Measurements from ENCODE around the gene PPFIA4.

PPFIA4 gene

DNA sequence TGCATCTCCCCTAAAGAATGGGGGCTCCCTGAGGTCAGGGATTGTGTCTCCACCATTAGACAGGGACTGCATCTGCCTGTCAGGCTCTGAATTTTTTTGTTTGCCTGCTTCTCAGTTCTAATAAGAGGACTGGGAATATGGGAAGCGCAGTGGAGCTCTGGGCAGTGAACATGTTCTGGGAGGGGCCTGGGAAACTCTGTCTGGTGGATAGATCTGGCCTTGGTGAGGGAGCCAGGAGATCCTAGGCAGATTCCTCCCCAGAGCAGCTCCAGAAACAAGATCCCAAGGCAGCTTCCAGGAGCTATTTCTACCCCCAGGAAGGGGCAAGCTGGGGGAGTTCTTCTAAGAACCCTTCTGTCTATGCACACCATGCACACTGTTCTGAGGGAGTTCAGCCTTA, 72.2 kb downstream of the PPFIA4 start:
- DNase-seq, result no peak

DNA sequence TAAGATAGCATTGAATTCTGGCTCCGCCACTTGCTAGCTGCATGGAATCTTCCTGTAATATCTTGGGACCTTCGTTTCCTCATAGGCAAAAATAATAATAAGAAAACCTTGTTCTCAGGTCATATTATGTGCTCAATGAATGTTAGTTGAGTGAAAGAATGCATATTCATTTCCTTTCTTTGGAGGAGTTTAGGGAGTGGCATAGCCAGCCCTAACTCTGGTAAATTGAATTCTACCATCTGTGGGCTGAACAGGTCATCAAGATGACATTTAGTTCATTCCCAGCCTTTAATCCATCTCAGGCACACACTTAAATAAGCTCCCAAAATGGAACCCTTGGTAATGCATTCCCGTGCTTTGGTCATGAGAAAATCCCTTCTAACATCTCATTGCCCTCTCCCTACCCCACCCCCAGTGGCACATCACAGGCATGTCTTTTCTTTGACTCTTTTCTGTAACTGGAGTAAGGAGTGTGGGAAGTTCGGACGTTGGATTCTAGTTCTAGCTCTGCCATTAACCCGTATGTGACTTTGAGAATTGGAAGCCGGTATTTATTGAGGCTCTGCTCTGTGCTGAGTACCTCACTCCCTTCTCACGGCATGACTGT, 72.7 kb downstream of the PPFIA4 start:
- DNase-seq, result no peak

DNA sequence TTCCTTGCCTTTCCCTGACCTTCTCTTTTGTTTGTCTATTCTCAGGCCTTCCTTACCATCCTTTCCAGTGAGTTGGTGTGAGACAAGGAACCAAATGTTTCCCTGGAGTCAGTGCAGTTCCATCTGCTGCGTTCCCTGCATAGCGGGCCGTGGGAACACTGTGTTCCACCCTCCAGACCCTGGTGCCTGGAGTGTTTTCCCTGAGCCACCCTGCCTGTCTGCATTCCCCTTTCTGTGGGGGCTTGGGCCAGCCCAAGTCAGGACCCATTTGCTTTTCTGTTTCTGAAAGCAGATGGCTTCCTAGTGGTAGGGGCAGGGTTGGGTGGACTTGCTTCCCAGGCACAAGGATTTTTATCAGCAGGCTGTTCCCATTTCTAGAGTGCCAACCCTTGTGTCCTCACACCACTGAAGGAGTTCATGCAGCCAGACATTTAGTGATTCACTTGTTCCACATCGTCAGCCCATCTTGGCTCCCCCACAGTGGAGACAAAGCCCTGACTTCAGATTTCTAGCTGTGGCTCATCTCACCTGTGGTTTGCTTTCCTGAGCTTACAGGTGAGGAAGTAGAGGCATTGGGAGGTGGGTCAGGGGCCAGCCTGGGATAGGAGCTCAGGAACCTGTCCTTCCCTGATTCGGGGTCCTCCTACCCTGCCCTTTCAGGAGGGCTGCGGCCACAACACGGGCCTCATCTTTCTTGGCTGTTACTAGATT, 73.7 kb downstream of the PPFIA4 start:
- DNase-seq, result no peak

DNA sequence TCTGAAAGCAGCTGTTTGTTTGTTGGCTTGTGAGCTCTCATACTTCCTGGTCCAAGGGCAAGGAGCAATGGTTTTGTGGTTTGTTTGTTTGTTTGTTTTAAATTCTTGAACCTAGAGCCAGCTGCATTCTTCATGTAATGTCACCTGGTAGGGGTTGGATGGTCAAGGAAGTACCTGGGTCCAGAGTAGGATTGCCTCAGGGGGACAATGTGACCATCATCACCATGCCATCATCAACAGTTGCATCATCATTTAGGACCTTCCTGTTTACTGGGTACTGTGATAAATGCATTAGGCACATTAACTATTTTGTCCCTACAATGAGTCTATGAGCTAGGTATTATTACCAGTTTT, 74.2 kb downstream of the PPFIA4 start:
- DNase-seq, result no peak

DNA sequence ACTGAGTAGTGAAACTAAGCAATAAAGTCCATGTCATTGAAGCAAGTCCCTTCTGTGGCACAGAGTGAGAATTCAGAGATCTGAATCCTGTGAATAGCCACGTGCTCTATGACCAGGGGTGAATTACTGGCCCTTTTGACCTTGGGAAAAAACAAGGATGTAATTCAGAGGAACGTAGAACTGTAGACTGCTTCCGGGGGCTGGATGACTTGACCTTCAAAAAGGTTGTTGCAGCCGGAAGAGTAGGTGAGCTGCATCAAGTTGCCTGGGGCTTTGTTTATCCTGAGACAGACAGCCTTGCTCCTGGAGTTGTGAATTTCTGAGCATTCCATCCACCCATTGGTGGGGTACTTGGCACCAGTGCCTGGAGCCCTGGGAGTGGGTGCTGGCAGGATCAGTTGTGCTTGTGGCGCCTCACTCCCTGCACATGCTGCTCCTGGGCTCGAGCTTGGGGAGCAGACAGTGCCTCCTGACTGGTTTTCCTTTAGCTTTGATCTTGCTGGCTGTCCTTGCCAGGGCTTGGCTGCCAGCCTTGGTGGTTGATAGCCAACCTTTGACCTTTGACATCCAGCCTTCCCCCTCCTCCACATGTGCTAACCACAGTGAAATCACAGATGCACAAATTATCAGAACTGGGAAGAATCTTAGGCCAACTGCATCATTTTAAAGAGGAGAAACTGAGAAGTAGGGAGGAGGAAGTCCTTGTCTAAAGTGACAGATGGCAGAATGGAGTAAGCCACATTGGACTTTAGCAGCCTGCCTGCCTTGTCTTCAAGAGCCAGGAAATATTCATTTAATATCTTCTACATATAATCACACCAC, 75.7 kb downstream of the PPFIA4 start:
- DNase-seq, result no peak

DNA sequence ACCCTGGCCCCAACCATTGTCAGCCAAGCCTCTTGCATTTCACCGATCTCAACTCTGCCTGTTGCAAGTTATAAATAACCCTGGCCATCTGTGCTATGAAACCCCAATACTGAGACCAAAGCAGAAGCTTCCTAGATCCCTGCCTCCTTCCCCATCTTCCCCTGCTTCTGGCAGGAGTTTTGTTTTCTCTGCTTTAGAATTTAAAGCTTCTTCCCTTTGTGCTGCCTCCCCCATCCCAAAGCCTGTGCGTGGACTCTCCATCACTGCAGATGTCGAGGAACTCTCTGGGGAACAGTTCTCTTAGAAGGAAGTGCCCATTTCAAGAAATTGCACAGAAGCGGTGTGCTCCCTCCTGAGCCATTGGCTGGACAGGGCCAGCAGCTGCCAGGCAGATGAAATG, 76.9 kb downstream of the PPFIA4 start:
- DNase-seq, result no peak

DNA sequence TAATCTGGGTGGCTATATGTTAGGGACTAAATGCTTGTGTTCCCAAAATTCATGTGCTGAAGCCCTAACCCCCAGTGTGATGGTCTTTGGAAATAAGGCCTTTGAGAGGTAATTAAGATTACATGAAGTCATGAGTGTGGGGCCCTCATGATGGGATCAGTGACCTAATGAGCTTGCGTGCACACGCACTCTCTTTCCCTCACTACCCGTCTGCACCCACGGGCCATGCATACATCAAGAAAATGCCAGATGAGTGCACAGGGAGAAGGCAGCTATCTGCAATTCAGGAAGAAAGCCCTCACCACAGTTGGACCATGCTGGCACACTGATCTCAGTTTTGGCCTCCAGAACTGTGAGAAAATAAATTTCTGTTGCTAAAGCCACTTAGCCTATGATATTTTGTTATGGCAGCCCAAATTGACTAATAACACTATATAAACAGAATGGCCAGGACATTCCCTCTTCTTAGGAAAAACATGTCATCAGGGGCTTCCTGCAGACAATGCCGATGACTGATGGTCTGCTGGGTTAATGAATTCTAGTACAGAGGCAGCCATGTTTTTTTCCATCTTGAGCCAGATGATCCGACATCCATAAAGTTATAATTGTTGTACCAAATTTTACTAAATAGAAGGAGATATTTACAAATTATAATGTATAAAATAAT, 77.7 kb downstream of the PPFIA4 start:
- no peak for DNase-seq

DNA sequence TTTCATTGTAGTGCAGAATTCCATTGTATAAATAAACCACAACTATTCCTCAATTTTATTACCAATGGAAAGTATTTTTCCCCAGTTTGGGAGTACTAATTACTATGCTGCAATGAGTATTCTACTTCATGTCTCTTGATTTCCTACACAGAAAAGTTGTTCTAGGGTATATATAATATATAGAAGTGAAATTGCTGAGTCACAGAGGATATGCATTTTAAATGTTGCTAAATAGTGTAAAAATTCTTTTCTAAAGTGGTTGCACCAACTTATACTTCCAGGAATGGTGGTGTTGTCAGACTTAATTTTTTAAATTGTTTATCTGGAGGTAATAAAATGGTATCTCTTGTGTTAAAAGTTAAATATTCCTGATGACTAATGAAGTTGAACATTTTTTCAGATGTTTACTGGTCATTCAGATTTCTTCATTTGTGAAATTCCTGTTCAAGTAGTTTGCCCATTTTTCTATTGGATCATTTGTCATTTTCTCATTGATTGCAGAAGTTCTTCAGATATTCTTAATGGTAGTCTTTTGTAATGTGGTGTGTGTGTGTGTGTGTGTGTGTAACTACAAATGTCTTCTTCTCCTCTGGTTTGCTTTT, 78.6 kb downstream of the PPFIA4 start:
- DNase-seq, result no peak

DNA sequence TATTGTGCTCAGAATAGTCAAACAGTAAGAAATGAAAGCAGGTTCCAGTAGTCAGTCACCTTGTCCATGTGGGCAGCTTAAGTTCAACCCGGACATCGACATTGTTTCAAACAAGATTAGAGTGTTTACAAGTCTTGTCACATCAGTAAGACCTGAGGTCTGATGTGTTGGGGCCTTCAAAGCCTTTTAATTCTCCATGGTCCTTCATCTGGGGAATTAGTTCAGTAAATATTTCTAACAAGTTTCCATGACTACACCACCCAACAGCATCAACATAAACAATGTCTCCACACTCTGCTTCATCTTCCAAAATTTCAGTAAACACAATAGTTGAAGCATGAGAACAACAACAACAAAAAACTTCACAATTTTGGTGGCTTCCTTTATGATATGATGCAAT, 86.2 kb downstream of the PPFIA4 start:
- no peak for DNase-seq

DNA sequence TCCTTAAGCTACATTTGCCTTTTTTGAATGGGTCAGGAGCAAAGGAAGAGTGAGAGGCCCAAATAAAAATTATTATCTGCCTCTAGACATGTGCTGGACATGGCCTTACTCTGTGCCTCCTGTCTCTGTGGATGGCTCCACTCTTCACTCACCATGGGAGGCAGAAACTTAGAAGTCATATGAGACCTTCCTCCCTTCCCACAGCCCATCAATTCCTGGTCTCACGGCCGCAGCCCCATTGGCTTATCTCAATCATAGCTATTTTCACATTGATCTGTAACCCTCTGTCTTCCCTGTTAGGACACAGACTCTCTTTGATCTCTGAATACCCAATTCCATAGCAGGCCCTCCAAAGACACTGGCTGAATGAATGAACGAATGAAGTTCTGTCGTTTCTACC, 87.0 kb downstream of the PPFIA4 start:
- no peak for DNase-seq

DNA sequence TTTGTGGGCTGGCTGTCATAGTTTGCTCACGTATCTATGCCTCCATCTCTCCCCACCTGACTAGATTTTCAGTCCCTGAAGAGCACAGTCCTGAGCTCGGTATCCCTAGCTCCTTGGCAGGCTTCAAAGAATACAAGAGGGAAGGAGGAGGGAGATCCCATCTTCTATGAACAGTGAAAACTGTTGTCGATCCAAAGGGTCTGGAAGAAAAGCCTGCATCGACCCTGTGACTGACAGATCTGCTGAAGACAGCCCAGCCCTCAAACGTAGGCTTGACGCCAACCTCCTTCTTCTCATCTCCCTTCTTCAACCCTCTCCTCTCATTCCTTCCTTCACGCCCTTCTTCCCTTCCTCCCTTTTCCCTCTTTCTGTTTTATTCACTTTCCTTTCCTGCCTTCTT, 87.9 kb downstream of the PPFIA4 start:
- no peak for DNase-seq

DNA sequence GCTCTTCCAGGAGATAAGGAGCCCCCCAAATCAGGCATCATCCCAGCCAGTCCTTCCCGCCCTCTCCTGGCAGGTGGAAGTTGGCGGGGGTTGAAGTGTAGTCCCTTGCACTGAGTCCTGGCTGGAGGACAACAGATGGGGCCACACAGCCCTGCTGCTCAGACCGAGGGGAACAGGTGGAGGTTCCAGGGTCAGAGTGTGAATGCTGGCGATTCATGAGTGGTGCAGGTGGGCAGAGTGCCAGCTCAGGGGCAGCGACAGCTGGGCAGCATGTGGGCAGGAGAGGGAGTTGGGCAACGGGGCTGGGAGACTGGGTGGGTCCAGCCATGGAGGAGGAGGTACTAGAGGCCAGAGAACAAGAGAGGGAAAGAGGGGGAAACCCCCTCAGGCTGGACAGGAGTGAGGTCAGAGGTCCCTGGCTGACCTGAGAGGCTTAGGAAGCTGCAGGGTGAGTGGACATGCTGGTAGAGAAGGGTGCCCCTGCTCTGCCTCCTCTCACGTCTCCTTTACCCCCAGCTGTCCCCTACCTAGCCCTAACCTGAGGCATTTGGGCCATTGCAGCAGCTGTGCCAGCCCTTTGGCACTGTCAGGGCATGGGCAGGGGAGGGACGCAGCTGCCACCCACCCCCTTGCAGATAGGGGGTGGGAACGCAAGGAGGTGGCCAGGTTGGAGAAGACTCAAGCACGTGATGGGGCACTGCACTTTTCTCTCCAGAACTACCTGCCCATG, 90.0 kb downstream of the PPFIA4 start:
- DNase-seq, result no peak

DNA sequence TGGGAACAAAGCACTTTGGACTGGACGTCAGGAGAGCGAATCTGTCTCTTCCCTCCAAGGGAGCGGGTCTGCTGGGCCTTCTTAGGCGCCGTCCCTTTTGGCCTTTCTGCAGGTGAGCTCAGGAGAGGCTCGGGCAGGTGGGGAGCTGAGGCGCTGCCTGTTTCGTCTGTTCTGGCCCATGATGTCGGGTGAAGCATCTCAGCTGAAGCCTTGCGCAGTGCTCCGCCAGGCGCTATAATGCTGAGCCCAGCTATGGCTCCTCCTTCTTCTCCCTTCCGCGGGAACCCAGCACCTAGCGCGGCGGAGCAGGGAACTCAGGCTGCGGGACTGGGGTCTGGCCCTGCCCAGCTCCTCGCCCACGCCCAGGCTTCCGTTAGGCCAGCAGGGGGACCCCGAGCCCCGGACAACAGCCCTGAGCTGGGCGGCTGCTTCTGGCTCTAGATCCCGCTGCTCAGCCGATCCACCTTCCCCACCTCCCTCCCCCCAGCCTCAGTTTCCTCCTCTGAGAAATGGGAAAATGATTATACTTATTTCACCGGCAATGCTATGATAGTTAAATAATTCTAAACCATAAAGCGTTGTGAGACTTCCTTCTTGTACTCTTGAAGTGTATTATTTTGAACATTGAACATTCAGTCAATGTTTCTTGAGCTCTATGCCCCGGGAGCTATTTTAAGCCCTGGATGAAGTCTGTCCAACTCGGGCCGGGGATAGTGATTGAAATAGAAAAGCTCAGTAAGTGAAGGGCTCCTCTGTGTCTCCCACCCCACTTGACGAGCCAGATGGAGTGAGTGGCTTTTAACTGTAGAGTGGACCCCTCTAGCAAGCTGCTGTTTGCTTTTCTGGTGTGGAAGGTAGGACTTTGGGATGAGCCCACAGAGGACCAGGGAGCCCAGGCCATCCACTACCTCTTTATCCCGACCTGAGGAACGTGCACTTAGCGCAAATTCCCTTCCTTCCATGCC, 91.6 kb downstream of the PPFIA4 start:
- peak in 41 of 56 donors; percentile 25 to 85 (median 52) for DNase-seq

DNA sequence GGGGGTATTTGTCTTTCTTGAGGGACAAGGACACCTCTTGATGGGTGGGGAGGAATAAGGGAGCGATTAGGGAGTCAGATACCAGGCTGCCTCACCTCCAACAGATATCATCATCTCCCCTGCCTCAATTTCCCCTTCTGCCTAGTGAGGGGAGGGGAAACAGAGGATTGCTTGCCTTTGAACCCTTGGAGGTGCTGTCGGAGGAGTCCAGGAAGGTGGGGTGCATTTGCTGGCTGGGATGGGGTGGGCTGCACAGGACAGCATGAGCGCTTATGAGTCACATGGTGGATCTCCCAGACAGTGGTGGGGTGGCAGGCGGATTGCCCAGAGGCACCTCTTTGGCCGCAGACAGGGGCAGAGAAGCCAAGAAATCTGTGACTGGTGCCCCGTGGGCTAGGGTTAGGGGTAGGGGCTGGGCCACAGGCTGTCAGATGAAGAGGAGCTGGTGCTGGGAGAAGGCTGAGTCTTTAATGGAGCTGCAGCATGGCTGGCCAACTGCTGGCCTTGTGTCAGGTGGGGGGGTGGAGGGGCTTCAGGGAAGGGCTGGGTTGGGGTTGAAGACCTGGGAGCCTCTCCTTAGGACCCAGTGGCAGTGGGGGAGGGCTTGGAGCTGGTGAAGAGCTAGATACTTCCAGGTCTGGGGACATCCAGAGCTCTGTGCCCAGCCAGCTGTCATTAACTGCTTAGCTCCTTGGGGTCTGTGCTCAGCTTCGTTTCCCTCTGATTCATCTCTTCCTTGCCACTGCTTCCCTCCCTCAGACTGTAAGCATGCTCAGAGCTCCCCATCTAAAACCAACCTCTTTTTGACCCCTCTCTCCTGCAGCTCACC, 94.2 kb downstream of the PPFIA4 start:
- no peak for DNase-seq

DNA sequence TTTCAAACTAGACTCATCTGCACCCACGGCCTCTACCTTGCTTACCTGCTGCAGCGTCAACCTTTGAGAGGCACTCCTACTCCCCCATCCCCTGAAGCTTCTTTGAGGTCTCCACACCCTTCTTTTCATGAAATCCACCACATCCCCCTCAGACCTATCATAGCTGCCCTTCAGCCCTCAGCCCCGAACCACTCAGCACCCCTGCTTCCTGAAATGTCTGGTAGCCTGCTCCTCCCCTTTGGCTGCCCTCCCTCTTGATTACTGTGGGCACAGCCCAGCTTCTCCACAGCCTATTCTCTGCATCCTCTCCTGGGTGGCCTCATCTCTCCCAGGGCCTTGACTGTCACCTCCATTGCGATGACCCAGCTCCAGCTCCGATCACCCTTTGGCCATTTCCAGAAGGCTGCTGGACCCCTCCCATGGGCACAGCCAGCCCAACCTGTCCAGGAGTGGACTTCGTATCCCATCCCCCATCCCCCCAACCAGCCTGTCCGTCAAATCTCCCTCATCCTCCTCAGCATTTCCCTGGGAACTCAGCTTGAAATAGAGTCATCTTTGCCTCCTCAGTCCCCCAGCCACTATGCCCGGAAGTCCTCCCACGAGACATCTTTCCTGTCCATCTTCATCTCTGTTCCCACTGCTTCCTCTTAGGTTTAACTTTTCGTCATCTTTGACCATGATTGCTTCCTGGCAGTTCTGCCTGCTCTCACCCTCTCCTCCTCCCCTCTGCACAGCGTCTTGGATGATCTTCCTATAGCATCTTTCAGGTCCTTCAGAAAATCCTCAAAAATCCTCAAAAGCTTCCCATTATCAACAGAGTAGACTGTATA, 95.1 kb downstream of the PPFIA4 start:
- DNase-seq, result no peak

DNA sequence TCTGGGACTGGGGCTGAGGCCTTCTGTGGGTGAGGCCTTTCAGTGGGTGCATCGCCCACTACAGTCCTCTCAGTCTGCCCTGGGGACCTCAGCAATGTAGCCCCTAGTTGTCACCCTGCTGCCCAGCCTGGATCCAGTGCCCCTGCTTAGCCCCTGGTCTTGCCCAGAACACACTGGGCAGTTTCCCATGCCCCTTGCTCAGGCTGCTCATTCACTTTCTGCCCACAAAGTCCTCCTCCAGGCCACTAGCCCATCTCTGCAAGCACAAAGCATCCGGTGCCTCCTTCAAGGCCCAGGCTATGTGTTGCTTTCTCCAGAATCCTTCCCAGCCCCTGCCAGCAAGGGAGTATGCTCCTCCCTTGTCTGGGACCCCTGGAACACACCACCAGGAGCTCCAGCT, 95.9 kb downstream of the PPFIA4 start:
- DNase-seq, result no peak

DNA sequence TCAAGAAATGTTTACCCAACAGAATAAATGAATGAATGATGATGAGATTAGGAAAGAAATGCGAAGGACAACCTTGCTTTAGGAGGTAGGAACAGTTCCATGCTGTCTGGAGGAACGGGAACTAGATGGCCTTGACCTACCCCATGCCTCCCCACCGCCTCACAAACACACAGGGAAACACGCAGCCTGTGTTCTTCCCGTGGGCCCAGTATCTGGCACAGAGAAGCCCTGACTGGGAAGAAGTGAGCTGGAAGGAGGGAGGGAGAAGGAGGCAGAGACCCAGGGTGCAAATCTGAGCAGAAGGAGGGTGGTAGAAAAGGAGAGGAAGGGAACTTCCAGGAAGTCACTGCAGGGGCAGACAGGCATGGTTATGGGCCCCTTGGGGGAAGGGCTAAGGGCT, 97.7 kb downstream of the PPFIA4 start:
- no peak for DNase-seq

All from nucleus accumbens (tissue), 56 donors.